ENCODE measurements around the gene CALML6. TPM values are rescaled to one million over a fixed set of nuclear protein-coding genes. Genes with fewer than 3 reads are reported as not detected.
A peak's percentile ranks its signal among the peaks of the same experiment; 100 is the strongest.

CALML6 gene
- total and polyA plus RNA-seq, 2 experiments from 2014 or later = 0.87 TPM; not detected in 1

DNA sequence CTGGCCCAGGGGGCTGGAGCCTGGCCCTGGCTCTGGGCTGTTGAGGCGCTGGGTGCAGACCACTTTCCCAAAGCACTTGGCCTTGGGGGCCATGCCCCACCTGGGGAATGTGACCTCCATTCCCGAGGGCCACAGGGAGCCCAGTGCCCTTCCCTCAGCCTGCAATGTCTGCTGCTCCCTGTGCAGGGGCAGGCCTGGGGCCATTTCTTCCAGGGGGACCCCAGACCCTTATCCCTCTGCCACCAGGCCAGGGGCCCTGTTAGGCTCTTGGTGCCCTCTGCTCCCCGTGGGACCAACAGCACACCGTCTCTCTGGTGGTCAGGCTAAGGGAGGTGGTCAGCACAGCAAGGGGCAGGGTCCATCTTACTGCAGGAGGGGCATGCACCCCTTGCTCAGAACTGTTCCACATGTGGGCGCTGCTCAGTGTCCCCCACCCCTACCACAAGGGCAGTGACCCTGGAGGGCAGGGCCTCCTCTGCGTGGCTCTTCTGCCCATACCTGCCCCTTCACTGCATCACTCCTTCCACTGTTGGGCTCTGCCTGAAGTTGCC is 5.1 kb downstream of the CALML6 start:
- no peak for ATAC-seq
- Histone ChIP-seq H4K20me1 (replicated peaks; ENCODE audit: insufficient read depth) (no peaks in the 10 kb centered on the region), H3F3A (replicated peaks; ENCODE audit: low read depth) (0 out of 2 replicates have a peak, but pooled peaks cover 8% of the 10 kb centered on the region), H3K27me3 (ENCODE audit: insufficient read depth) (no peaks in the 10 kb centered on the region), H3K4me2 (peak overlapping the region; percentile 73; the same call in 1 of the 2 replicates), H3K27ac (ENCODE audit: low read depth) (no peak overlapping the region), H3K4me3 (peak overlapping the region; percentile 50), H3K9me2 (ENCODE audit: insufficient read depth) (no peaks in the 10 kb centered on the region), H3K79me2 (replicated peaks; ENCODE audit: insufficient read depth) (no peaks in the 10 kb centered on the region), H2AFZ (peak overlapping the region; percentile 81), H3K4me1 (ENCODE audit: insufficient read depth) (no peaks in the 10 kb centered on the region; the same call in 1 of the 2 replicates), H3K36me3 (ENCODE audit: insufficient read depth) (no peaks in the 10 kb centered on the region)
- Mint-ChIP-seq H3K27me3 (ENCODE audit: insufficient read depth, low read depth, poor library complexity) (peaks cover 10% of the 10 kb centered on the region), H3K36me3 (ENCODE audit: low read depth) (no peaks in the 10 kb centered on the region), H3K4me1 (peaks cover 5% of the 10 kb centered on the region; the same call in 2 of the 3 replicates), H3K27ac (no peak overlapping the region), H3K9me3 (peaks cover 5% of the 10 kb centered on the region; the same call in 2 of the 3 replicates), H3K4me3 (peak overlapping the region; percentile 45; the same call in 2 of the 3 replicates)
- DNase-seq (ENCODE audit: low spot score) = no peak
- TF ChIP-seq NANOG (IDR thresholded peaks at IDR 0.05; ENCODE audit: borderline replicate concordance) (no peak), CREB1 (CRISPR knock-in tag; IDR thresholded peaks at IDR 0.05; ENCODE audit: low read depth) (no peak), ZNF331 (CRISPR knock-in tag; IDR thresholded peaks at IDR 0.05; ENCODE audit: low read depth) (no peak), STAT1 (IDR thresholded peaks at IDR 0.05; ENCODE audit: unreplicated experiment) (no peak), POLR2AphosphoS5 (IDR thresholded peaks at IDR 0.05; ENCODE audit: low read depth) (no peak), EZH2 (IDR thresholded peaks at IDR 0.05; ENCODE audit: low read depth, unreplicated experiment) (no peak), ZNF114 (CRISPR knock-in tag; IDR thresholded peaks at IDR 0.05) (no peak), JUNB (IDR thresholded peaks at IDR 0.05; ENCODE audit: unreplicated experiment) (no peak), EZH2phosphoT487 (IDR thresholded peaks at IDR 0.05; ENCODE audit: unreplicated experiment) (no peak)
- TF ChIP-seq, protein P1, sequence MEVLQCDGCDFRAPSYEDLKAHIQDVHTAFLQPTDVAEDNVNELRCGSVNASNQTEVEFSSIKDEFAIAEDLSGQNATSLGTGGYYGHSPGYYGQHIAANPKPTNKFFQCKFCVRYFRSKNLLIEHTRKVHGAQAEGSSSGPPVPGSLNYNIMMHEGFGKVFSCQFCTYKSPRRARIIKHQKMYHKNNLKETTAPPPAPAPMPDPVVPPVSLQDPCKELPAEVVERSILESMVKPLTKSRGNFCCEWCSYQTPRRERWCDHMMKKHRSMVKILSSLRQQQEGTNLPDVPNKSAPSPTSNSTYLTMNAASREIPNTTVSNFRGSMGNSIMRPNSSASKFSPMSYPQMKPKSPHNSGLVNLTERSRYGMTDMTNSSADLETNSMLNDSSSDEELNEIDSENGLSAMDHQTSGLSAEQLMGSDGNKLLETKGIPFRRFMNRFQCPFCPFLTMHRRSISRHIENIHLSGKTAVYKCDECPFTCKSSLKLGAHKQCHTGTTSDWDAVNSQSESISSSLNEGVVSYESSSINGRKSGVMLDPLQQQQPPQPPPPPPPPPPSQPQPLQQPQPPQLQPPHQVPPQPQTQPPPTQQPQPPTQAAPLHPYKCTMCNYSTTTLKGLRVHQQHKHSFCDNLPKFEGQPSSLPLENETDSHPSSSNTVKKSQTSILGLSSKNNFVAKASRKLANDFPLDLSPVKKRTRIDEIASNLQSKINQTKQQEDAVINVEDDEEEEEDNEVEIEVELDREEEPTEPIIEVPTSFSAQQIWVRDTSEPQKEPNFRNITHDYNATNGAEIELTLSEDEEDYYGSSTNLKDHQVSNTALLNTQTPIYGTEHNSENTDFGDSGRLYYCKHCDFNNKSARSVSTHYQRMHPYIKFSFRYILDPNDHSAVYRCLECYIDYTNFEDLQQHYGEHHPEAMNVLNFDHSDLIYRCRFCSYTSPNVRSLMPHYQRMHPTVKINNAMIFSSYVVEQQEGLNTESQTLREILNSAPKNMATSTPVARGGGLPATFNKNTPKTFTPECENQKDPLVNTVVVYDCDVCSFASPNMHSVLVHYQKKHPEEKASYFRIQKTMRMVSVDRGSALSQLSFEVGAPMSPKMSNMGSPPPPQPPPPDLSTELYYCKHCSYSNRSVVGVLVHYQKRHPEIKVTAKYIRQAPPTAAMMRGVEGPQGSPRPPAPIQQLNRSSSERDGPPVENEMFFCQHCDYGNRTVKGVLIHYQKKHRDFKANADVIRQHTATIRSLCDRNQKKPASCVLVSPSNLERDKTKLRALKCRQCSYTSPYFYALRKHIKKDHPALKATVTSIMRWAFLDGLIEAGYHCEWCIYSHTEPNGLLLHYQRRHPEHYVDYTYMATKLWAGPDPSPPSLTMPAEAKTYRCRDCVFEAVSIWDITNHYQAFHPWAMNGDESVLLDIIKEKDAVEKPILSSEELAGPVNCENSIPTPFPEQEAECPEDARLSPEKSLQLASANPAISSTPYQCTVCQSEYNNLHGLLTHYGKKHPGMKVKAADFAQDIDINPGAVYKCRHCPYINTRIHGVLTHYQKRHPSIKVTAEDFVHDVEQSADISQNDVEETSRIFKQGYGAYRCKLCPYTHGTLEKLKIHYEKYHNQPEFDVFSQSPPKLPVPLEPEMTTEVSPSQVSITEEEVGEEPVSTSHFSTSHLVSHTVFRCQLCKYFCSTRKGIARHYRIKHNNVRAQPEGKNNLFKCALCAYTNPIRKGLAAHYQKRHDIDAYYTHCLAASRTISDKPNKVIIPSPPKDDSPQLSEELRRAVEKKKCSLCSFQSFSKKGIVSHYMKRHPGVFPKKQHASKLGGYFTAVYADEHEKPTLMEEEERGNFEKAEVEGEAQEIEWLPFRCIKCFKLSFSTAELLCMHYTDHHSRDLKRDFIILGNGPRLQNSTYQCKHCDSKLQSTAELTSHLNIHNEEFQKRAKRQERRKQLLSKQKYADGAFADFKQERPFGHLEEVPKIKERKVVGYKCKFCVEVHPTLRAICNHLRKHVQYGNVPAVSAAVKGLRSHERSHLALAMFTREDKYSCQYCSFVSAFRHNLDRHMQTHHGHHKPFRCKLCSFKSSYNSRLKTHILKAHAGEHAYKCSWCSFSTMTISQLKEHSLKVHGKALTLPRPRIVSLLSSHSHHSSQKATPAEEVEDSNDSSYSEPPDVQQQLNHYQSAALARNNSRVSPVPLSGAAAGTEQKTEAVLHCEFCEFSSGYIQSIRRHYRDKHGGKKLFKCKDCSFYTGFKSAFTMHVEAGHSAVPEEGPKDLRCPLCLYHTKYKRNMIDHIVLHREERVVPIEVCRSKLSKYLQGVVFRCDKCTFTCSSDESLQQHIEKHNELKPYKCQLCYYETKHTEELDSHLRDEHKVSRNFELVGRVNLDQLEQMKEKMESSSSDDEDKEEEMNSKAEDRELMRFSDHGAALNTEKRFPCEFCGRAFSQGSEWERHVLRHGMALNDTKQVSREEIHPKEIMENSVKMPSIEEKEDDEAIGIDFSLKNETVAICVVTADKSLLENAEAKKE (CRISPR knock-in tag; IDR thresholded peaks at IDR 0.05) = no peak
- TF ChIP-seq, protein P2, sequence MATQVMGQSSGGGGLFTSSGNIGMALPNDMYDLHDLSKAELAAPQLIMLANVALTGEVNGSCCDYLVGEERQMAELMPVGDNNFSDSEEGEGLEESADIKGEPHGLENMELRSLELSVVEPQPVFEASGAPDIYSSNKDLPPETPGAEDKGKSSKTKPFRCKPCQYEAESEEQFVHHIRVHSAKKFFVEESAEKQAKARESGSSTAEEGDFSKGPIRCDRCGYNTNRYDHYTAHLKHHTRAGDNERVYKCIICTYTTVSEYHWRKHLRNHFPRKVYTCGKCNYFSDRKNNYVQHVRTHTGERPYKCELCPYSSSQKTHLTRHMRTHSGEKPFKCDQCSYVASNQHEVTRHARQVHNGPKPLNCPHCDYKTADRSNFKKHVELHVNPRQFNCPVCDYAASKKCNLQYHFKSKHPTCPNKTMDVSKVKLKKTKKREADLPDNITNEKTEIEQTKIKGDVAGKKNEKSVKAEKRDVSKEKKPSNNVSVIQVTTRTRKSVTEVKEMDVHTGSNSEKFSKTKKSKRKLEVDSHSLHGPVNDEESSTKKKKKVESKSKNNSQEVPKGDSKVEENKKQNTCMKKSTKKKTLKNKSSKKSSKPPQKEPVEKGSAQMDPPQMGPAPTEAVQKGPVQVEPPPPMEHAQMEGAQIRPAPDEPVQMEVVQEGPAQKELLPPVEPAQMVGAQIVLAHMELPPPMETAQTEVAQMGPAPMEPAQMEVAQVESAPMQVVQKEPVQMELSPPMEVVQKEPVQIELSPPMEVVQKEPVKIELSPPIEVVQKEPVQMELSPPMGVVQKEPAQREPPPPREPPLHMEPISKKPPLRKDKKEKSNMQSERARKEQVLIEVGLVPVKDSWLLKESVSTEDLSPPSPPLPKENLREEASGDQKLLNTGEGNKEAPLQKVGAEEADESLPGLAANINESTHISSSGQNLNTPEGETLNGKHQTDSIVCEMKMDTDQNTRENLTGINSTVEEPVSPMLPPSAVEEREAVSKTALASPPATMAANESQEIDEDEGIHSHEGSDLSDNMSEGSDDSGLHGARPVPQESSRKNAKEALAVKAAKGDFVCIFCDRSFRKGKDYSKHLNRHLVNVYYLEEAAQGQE (IDR thresholded peaks at IDR 0.05; ENCODE audit: unreplicated experiment) = no peak
- TF ChIP-seq, protein P3, sequence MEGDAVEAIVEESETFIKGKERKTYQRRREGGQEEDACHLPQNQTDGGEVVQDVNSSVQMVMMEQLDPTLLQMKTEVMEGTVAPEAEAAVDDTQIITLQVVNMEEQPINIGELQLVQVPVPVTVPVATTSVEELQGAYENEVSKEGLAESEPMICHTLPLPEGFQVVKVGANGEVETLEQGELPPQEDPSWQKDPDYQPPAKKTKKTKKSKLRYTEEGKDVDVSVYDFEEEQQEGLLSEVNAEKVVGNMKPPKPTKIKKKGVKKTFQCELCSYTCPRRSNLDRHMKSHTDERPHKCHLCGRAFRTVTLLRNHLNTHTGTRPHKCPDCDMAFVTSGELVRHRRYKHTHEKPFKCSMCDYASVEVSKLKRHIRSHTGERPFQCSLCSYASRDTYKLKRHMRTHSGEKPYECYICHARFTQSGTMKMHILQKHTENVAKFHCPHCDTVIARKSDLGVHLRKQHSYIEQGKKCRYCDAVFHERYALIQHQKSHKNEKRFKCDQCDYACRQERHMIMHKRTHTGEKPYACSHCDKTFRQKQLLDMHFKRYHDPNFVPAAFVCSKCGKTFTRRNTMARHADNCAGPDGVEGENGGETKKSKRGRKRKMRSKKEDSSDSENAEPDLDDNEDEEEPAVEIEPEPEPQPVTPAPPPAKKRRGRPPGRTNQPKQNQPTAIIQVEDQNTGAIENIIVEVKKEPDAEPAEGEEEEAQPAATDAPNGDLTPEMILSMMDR (conservative IDR thresholded peaks at IDR 0.05; ENCODE audit: low read depth in 2 of 2) = no peak
- TF ChIP-seq, protein P4, sequence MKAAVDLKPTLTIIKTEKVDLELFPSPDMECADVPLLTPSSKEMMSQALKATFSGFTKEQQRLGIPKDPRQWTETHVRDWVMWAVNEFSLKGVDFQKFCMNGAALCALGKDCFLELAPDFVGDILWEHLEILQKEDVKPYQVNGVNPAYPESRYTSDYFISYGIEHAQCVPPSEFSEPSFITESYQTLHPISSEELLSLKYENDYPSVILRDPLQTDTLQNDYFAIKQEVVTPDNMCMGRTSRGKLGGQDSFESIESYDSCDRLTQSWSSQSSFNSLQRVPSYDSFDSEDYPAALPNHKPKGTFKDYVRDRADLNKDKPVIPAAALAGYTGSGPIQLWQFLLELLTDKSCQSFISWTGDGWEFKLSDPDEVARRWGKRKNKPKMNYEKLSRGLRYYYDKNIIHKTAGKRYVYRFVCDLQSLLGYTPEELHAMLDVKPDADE (IDR thresholded peaks at IDR 0.05) = no peak

All from GM23338 (cell line).